HCT116 (cell line): ENCODE results near the gene PRM3.

Experiments
- CTCF ChIP-seq, 3 experiments: fragments of 200-600 bp in 1 of 3; sonication (generic) in 1 of 3; IDR thresholded peaks in 2 of 3; conservative IDR thresholded peaks in 1 of 3; 2 replicates each; pipeline ENCODE4 v1.5.1; 2012 to 2017; ENCODE audit warnings: low read depth in 2 of 3, low read length in 2 of 3, antibody characterized with exemption in 1 of 3, borderline replicate concordance in 1 of 3, control low read depth in 1 of 3, mild to moderate bottlenecking in 1 of 3, mixed read lengths in 1 of 3, mixed run types in 1 of 3, moderate library complexity in 1 of 3; ENCODE audit not compliant: insufficient read depth in 1 of 3
- EZH2 ChIP-seq: fragments of 200-600 bp; sonication (generic); IDR thresholded peaks from 2 replicates; pipeline ENCODE4 v1.6.1; 2017; ENCODE audit warnings: antibody characterized with exemption, mixed run types
- EZH2phosphoT487 ChIP-seq: fragments of 200-600 bp; IDR thresholded peaks from 2 replicates; pipeline ENCODE4 v1.6.1; 2018; ENCODE audit warnings: antibody characterized with exemption, borderline replicate concordance
- FOSL1 ChIP-seq: IDR thresholded peaks from 2 replicates; pipeline ENCODE4 v1.6.1; 2012; ENCODE audit warnings: low read depth
- MAX ChIP-seq: IDR thresholded peaks from 2 replicates; pipeline ENCODE4 v1.6.1; 2012
- POLR2A ChIP-seq: IDR thresholded peaks from 2 replicates; pipeline ENCODE4 v1.7.0; 2011; ENCODE audit warnings: borderline replicate concordance; ENCODE audit not compliant: insufficient read depth, insufficient read length; ENCODE audit errors: extremely low read depth
- POLR2AphosphoS5 ChIP-seq: IDR thresholded peaks from 2 replicates; pipeline ENCODE4 v1.6.1; 2011; ENCODE audit warnings: mild to moderate bottlenecking, low read depth, low read length, moderate library complexity
- REST ChIP-seq: IDR thresholded peaks from 2 replicates; pipeline ENCODE4 v1.6.1; 2012; ENCODE audit warnings: low read depth
- SIN3A ChIP-seq: IDR thresholded peaks from 2 replicates; pipeline ENCODE4 v1.6.1; 2012; ENCODE audit warnings: low read depth
- SRF ChIP-seq: IDR thresholded peaks from 2 replicates; pipeline ENCODE4 v1.6.1; 2012; ENCODE audit warnings: low read depth
- TCF7L2 ChIP-seq: IDR thresholded peaks from 2 replicates; pipeline ENCODE4 v1.7.0; 2011; ENCODE audit warnings: borderline replicate concordance, inconsistent platforms; ENCODE audit not compliant: insufficient read depth, insufficient read length; ENCODE audit errors: extremely low read depth
- YY1 ChIP-seq: IDR thresholded peaks from 2 replicates; pipeline ENCODE4 v1.6.1; 2011; ENCODE audit warnings: low read length, low read depth, moderate library complexity, mild to moderate bottlenecking; ENCODE audit not compliant: insufficient replicate concordance; ENCODE audit errors: extremely low read depth
- ZNF274 ChIP-seq: fragments of 200-500 bp; sonication (Bioruptor generic); IDR thresholded peaks from 2 replicates; pipeline ENCODE4 v1.6.1; 2014; ENCODE audit warnings: mild to moderate bottlenecking, low read depth, low read length, inconsistent platforms

- TF ChIP-seq CTCF (IDR thresholded peaks at IDR 0.05 in 2 of 3, conservative IDR thresholded peaks at IDR 0.05 in 1 of 3; ENCODE audit: borderline replicate concordance in 1 of 3, insufficient read depth in 1 of 3, low read depth in 2 of 3, low read length in 2 of 3) (no peak), POLR2A (no peak), EZH2 (no peak), FOSL1 (no peak), TCF7L2 (no peak), EZH2phosphoT487 (no peak), REST (no peak), SIN3A (no peak), ZNF274 (no peak), SRF (no peak), YY1 (no peak), MAX (no peak), POLR2AphosphoS5 (no peak)
Measured at GRCh38 chr16:11301645-11302501, 28.4 kb upstream of the PRM3 start.
